GM21723 (cell line): ENCODE results near the gene FRMD4A.
"Not testable (repeated sequence)": the region's sequence is repeated elsewhere in the genome, so short reads cannot be mapped to it uniquely, and the experiment has no call there.

Experiments used
- ATAC-seq: cut with Tn5 transposase; IDR thresholded peaks from one replicate; pipeline ENCODE4 v1.9.1; 2021; ENCODE audit warnings: mild to moderate bottlenecking, moderate library complexity; ENCODE audit not compliant: unreplicated experiment

The FRMD4A gene

DNA sequence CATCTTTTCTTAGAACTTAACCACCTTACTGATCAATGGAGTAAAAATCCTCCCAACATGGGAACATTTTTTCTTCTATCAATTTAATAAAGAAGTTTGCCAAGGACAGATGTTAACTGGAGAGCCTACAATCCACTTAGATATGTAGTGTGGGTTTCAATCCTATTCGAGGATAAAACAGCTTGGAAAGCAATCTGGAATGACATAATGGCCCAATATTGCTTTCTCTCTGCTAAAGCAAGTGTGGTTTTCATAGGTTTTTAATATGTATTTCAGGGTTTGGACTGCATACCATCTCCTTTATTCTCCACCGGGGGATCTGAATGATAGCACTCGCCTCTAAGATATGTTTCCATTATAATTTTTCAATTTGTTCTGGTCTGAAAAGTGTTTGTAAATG is 594.2 kb downstream of the FRMD4A start:
- ATAC-seq, result no peak

DNA sequence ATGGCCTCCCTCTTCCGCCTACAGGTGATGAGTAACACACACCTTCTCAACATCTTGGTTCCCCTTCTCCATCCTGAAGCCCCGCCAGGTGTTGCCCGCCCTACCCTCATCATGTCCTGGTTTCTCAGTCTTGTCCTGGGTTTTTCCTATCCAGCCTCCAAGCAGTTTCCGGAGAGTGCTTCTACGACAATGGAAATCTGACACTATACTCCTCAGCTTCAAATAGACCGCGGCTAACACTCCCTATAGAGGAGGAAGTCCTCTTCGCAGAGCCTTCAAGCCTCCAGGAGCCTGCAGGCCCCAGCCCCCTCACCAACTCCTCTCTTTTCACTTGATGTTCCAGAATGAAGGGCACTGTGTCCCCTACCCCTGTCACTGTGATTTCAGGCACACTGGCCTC is 596.6 kb downstream of the FRMD4A start:
- ATAC-seq, result no peak

DNA sequence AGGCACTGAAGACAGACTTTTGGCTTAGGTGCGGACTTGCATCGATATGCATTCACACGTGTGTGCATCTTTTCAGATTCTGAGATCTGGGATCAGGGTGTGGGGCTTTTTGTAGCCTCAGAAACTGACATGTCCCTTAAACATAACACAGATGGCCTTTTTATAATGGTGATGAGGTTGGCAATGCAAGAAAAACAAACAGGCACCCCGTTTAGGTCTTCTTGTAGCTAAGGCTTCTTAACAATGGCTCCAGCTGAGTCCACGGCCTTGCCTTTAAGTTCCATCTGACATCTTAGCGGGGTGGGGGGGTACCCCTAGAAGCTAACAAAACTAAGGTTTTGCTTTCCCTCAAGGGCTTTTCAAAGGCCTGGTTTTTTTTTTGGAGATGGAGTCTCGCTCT is 597.7 kb downstream of the FRMD4A start:
- ATAC-seq, result no peak

DNA sequence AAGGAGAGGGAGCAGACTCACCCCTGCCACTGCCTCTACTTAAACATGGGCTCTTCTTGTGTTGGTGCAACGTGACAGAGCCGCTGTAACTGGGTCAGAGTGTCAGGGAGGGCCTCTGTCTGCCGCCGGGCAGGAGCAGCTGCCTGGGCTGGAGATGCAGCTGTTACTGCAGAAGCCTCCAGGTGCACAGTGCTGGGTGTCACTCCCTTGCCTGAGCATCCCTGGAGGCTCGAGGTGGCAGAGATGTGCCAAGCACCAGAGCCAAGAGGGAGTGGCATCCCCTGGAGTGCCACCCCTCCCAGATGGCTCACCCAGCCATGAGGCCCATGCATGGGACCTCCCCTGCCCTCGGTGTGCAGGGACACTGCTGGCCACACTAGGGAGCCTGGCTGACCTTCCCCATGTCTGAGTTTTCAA is 598.3 kb downstream of the FRMD4A start:
- no peak for ATAC-seq

DNA sequence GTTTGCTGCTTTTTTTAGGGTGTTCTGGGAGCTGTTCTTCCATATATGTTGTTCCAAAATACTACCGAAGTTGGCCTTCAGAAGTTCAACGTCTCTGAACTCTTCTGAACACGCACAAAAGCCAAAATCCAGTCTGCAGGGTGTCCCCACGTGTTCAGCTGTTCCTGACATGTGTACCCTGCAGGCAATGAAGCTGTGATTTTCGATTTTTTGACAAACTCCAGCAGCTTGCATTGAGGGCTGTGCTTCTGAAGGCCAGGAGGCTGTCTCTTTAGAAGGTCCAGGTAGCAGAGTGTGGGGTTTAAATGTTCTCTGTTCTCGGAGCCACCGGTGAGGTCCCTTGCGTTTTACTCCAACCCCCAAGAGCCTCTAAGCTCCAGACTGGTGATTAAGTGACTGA is 598.9 kb downstream of the FRMD4A start:
- no peak for ATAC-seq

DNA sequence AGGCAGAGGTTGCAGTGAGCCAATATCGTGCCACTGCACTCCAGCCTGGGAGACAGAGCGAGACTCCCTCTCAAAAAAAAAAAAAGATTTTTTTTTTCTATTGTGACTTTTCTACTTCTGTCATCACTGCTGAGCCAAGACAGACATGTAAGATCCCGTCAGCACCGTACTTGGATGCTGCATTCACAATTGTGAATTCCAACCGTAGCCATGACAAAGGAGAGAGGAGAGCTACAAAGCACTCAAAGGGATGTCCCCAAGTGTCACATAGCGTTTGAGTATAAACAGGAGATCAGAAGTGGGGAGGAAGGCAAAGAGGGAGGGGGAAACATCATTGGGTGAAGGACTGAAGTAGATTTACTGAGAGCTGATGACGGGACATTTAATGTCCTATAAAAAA is 599.8 kb downstream of the FRMD4A start:
- no peak for ATAC-seq

DNA sequence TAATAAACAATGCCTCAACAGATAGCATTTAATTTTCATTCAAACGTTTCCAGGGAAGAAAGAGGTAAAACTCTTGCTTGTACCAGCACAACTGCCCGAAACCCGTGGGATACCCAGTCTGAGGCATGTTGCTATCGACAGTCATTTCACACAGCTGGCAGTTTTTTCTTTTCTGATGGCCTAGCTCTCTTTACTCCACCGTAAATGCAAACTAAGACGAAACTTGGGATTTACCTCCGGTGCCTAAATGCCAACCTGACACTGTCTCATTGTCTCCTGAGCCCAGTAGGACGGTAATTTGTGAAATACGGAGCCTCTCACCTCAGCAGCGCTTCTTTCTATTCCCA is 600.4 kb downstream of the FRMD4A start:
- no peak for ATAC-seq

DNA sequence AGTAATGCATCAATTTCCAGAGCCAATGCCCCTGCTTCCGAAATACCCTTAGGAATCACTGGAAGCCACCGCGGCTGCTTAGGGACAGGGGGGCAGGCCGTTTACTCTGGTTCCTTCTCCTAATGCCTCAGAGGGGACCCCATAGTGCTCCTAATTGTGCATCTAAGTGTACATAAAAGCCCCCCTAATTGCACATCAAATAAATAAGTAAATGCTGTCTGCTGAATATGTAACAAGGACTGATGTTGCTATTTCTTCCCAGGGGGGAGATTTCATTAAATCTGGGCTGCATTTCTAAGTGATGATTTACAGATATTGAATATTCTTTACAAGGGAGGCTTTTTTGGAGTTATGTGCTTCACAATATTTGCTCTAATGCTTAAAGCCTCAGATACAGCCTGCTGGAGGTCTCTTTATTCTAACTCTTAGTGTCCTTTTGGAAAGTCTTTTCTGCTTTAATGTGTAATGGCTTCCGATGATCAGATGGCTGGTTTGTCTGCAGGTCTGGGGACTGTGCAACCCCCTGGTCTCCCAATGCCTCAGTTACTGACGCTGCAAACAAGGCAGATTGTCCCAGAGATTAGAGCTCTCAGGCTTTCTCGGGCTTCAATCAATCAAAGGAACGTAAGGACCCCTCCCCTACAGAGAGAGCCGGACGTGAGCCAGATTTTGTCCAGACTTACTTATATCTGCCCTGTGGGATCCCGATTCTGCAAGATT is 601.0 kb downstream of the FRMD4A start:
- no peak for ATAC-seq

DNA sequence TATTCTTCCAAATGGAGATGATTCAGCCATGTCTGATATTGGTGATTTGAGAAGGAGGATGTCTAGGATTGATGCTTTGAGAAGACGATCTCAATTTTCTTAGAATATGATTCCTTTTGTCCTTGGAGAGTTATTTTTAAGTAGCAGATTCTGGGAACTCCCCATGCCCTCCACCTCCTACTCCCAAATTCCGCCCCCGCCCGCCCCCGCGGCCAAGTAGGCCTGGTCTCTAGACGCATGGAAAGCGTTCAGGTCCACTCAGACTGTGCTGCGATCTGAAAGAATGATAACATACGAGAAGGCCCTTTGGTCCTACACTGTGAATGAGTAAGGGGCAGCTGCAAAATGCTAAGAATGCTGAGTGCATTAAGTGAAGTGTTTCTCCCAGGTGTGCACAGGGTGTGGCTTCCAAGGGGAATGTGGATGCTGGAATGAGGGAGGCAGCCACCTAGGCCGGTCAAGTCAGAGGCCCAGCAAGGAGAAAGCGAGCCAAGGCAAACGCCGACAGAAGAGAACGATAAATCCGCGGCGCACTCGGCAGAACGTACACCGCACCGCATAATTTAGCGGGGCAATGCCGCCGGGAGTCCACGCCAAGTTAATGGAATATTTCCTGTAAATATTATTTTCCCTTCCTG is 601.7 kb downstream of the FRMD4A start:
- no peak for ATAC-seq

DNA sequence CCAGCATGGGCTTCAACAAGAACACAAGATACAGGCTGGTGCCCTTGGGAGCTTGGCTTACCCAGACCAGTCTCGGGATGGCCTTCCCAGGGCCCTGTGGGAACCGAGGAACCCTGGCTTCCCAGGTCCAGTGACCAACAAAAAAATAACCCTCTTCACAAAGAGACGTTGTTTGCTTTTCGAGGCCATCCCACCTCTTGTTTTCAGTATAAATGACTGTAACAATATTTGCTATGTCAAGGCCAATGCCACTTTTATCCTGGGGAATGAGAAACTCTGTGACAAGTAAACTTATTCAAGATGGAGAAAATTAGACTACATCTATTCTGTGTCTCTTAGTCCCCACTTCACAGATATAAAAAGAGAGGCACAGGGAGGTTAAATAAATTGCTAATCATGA is 605.1 kb downstream of the FRMD4A start:
- no peak for ATAC-seq

DNA sequence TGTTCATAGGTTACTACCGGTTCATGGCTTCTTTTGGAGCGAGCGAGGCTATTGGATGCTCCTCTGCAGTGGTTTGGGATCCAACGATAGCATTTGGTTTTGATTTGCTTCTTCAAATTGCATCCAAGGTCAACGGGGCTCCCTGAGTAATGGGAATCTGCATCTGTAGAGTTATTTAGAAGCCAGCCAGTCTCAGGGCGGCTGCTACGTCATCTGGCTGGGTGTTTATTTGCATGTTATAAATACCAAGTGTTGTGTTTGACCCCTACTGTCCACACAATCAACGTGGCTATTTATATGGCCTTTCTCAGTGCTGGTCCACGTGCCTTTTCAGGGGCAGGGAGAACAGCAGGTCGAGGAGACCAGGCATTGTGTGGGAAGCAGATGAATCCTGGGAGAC is 606.2 kb downstream of the FRMD4A start:
- no peak for ATAC-seq

DNA sequence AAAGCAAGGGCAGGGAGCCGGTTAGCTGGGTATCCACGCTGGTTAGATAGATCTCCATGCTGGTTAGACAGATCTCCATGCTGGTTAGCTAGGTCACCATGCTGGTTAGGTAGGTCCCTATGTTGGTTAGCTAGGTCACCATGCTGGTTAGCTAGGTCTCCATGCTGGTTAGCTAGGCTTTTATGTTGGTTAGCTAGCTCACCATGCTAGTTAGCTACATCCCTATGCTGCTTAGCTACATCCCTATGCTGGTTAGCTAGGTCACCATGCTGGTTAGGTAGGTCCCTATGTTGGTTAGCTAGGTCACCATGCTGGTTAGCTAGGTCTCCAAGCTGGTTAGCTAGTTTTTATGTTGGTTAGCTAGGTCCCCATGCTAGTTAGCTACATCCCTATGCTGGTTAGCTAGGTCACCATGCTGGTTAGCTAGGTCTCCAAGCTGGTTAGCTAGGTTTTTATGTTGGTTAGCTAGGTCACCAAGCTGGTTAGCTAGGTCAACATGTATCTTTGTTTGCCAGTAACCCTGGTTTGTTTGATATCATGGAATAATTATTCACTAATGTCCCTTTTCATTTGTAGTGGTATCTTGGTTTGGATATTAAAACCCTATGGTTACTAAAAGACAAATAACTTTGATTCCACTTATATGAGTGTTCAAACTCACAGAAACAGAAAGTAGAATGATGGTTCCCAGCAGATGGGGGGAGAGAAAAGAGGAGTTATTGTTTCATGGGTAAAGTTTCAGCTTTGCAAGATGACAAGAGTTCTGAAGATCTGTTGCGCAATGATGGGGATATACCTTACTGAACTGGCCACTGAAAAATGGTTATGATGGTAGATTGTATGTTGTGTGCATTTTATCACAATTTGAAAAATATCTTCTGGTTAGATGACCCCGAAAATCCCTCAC is 607.7 kb downstream of the FRMD4A start:
- ATAC-seq, result no peak

DNA sequence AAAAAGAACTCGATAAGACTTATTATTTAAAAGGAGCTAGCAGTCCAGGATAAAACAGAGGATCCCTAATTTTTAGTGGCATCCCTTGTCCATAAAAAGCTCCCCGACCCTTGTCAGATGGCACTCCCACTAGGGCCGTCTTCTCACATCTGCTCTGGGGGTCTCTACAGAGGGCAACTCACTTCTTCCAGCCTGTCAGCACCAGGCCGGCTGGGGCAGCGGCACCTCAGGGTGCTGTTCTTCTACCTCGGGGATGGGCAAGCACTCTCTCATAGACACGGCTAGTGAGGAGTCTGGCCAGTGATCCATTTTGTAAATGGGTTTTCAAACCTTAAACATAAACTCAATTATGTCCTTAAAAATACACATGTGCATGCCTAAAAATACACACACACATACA is 609.2 kb downstream of the FRMD4A start:
- no peak for ATAC-seq

DNA sequence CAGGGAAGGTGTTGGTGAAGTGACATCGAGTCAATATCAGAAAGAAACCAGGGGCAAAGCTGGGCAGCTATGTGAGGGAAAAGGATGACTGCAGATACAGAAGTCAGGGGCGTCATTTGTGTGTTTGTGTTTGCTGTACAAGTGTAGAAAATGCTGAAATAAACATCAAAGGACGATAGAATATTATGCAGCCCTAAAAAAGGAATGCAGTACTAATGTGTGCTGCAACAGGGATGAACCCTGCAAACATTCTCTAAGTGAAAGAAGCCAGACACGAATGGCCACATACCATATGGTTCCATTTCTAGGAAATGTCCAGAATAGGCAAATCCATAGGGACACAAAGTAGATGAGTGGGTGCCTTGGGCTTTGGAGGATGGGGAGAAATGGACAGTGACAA is 610.0 kb downstream of the FRMD4A start:
- no peak for ATAC-seq

DNA sequence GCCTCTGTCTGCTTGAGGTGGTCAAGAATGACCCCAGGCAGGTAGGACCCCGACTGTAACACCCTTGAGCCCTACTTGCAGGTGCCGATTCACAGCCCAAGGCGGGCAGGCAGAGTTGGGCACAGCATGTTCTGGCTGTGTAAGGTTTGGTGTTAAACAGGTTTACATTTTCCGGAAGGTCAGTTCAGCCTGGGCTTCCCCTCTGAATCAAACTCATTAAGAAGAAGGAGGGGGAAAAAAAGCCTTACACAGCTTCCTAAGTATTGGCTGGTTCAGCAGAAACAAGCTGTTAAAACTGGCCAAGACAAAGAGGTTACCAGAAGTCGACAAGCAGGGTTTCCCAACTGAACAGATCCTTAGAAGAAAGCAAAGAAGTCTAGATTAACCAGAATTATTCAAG is 611.3 kb downstream of the FRMD4A start:
- ATAC-seq, result no peak

DNA sequence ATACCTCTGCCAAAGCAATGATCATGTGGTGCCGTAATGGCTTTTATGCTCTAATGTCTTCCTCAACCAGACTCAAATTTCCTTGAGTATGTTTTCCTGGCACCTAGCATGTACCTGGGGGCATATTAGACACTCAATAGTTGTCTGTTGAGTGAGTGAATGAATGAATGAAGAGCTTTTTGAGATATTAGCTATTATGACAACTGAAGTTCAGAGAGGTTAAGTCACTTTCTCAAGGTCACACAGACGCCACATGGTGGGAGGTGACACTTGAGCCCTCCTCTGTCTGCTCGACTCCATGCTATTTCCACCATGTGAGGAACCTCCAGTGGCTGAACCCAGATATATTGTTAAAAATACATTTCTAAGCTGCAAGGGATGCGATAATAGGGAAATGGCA is 611.9 kb downstream of the FRMD4A start:
- no peak for ATAC-seq

DNA sequence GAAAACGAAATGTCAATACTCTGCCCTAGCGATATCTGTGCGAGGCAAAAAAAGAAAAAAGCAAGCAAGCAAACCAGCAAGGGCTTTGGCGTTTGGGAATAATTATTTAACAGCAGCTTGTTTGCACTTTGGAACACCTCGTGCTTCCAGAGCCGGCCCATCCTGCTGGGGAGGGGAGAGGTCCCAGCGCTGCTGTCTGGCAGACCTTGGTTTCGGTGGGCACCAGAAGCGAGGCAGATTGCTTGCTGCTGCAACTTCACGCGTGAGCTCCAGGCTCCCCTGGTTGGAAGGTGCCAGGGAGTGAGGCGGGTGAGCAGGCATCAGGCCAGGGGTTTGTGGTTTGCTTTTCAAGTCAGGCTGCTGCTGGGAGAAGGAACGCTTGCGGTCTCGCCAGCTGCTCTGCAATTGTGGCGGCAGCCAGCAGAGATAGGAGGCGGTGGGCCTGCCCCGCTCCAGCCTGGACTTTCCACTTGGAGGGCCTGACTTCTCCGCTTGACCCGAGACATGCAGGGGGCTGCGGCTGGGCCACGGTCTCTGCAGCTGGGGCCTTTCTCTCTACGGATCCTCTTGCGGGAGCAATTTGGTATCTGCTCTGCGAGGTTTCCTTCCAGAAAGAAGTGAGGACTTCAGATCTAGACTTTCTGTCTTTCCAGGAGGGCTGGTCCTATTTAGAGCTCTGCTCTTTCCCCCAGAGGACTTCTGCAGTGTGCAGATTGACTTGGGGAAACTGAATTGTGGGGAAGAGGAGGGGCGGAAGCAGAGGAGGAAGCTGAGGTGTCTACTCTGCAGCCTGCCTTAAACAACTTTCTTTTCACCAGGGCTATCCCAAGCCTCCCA is 612.6 kb downstream of the FRMD4A start:
- peak; percentile 37 for ATAC-seq

DNA sequence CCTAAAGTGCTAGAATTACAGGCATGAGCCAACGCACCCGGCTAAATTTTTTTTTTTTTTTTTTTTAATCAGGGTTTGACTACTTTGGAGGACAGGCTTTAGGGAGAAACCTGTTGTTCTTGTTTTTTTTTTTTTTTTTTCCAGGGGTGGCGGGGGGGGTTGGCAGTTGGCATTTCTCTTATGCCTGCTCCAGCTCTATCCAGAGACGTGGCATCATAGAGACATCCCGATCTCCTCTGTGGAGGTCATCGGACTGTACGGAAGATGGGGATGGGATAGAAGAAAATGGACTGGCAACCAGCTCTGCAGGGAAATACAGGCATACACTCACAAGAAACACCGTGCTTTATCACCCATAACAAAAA is 613.2 kb downstream of the FRMD4A start:
- no peak for ATAC-seq

DNA sequence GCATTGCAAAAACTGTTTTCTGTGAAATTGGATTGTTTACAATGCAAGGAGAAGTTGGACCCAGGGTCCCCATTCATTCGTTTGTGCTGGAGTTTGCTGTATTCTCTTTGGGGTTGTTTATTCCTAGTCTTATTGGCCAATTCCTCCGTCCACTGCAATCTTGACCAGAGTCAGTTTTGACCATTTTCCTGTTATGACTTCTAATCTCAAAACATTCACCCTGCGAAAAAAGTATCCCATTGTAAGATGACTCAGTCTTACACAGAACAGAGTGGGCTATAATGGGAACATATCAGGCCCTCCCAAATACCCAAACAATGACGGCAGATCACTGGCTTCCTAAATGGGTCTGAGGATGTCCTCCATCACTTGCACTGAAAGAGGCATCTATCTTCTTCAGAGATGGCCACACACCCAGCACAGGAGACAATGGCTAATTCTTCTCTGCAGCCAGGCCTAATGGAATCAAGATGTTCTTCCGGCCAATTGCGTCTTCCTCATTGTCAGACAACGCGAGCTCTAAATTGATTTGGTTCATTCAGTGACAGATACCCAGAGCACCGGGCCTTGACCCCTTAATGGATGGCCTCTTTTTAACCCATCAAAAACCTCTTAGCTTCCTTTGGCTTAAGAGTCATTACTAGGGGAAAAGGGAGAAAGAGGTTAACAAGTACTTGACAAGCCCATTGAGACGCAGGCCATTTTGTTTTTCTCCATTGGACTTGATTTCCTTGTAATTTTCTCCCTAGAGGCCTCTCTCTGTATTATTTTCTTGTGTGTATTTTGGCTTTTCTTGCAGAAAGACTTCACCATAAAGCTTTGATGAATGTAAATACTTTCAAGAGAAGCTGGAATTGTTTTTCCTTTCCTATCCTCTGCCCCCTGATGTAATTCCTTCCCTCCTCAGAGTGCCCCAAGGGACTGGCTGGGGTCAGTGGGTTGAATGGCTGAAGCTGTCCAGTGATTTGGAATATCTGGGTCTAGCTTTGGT is 614.3 kb downstream of the FRMD4A start:
- no peak for ATAC-seq

DNA sequence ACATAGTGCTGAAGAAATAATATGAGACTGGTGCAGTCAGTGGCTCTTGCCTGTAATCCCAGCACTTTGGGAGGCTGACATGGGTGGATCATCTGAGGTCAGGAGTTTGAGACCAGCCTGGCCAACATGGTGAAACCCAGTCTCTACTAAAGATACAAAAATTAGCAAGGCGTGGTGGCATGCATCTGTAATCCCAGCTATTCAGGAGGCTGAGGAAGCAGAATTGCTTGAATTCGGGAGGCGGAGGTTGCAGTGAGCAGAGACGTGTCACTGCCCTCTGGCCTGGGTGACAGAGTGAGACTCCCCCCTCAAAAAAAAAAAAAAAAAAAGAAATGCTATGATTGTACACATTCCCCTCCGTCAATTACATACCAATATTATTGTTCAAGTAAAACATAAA is 615.1 kb downstream of the FRMD4A start:
- not testable (repeated sequence) for ATAC-seq
